Keratinocyte (primary cell): ENCODE data around the gene HOMER1.

Source experiments
- CTCF ChIP-seq, 3 experiments: IDR thresholded peaks in 1 of 3; conservative IDR thresholded peaks in 1 of 3; optimal IDR thresholded peaks in 1 of 3; 2 replicates in 2 of 3; 3 replicates in 1 of 3; pipeline versions ENCODE3 to v1.5.1; 2011; ENCODE audit warnings: low read length in 3 of 3, mild to moderate bottlenecking in 3 of 3, moderate library complexity in 2 of 3, control low read depth in 1 of 3, inconsistent platforms in 1 of 3; ENCODE audit not compliant: insufficient read depth in 2 of 3; ENCODE audit errors: extremely low read depth in 1 of 3
- EZH2 ChIP-seq: IDR thresholded peaks from one replicate; pipeline ENCODE4 v1.6.1; 2012; ENCODE audit warnings: inconsistent platforms, mild to moderate bottlenecking, low read length, moderate library complexity

- TF ChIP-seq CTCF (optimal IDR thresholded peaks at IDR 0.05 in 1 of 3, IDR thresholded peaks at IDR 0.05 in 1 of 3, conservative IDR thresholded peaks at IDR 0.05 in 1 of 3; ENCODE audit: extremely low read depth in 1 of 3, insufficient read depth in 2 of 3, low read length in 3 of 3) (no peak), EZH2 (no peak)
Measured at GRCh38 chr5:79459626-79460025, 54.3 kb downstream of the HOMER1 start.
